ENCODE measurements around the gene GPANK1.

GPANK1 gene

GRCh38 chr6:31658983-31659648 lies 5.7 kb downstream of the GPANK1 start:
- DNase-seq (ENCODE audit: low read depth): no peak

DNA sequence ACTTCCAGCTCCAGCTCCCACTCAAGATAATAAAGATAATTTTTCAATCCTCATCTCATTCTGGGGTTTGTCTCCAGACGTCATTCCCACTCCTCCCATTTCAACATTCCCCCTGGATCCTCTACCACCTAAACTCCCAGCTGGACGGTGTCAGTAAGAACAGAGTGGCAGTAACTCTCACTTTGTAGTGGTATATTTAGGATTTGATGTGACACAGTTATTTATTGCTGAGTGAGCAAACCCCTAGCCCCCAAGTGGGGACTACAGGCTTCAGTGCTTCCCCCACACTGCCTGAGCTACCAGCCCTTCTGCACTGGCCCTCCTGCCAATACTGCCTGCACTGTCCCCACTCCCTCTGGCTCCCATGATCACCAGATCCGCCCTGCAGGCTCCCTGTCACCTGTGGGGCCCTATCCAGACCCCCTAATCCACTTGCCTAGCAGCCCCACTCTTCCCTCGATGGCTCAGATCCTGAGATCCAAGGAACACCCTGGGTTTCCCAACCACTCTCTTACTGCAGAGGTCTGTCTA lies 6.6 kb downstream of the GPANK1 start:
- no peak overlapping the region for H3K4me3 ChIP-seq (ENCODE audit: low read depth, low read length)
- DNase-seq (ENCODE audit: low read depth): no peak
- TF ChIP-seq, protein P1, sequence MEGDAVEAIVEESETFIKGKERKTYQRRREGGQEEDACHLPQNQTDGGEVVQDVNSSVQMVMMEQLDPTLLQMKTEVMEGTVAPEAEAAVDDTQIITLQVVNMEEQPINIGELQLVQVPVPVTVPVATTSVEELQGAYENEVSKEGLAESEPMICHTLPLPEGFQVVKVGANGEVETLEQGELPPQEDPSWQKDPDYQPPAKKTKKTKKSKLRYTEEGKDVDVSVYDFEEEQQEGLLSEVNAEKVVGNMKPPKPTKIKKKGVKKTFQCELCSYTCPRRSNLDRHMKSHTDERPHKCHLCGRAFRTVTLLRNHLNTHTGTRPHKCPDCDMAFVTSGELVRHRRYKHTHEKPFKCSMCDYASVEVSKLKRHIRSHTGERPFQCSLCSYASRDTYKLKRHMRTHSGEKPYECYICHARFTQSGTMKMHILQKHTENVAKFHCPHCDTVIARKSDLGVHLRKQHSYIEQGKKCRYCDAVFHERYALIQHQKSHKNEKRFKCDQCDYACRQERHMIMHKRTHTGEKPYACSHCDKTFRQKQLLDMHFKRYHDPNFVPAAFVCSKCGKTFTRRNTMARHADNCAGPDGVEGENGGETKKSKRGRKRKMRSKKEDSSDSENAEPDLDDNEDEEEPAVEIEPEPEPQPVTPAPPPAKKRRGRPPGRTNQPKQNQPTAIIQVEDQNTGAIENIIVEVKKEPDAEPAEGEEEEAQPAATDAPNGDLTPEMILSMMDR (conservative IDR thresholded peaks at IDR 0.05; ENCODE audit: low read depth, low read length): no peak

More at GRCh38 chr6:31658983-31659648, 5.7 kb downstream of the GPANK1 start:
- TF ChIP-seq, protein P1 (conservative IDR thresholded peaks at IDR 0.05; ENCODE audit: low read depth, low read length): no peak
- peak overlapping the region; percentile 82 for H3K4me3 ChIP-seq (ENCODE audit: low read depth, low read length)

- H3K4me3 ChIP-seq (ENCODE audit: low read depth, low read length): no peak overlapping the region
- DNase-seq (ENCODE audit: low read depth): no peak
- TF ChIP-seq, protein P1 (conservative IDR thresholded peaks at IDR 0.05; ENCODE audit: low read depth, low read length): no peak
Observed at GRCh38 chr6:31657406-31658157, 7.2 kb downstream of the GPANK1 start.

DNA sequence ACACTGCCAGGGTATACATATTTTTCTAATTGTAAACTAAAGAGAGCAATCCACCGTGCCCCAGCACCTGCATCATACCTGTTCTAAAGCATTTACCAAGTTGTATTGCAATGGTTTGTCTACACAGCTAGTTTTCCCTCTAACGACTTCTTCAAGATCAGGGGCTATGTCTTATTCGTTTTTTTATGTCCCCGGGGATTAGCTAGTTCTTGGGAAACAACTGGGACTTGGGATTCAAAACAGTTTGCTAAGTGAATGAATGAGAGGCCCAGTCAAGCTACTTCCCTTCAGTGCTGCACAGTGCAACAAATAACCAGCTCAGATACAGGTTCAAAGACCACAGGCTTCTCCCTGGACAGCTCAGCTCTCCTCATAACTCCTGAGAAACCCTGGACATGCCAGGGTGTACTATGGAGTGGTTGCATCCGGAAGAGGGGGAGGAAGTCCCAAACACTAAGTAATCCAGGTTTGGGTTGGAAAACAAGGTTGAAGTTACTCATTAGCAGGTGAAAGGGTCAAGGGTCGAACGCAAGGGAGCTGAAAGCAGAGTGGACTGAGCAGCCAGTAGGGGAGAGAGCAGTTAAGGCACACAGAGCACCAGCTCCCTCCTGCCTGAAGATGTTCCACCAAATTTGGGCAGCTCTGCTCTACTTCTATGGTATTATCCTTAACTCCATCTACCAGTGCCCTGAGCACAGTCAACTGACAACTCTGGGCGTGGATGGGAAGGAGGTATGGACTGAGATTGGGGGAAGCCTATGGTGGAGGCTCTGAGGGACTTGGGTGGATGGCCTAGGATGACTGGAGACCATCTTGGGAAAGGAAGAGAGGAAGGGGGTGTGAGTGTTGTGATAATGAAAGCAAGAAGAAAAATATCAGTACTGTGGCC lies 9.2 kb downstream of the GPANK1 start, which contains the start of gene APOM:
TSS of gene APOM (plus strand) at position 546 of the 889 bp plus-strand sequence. CDS start at position 619, 73 bp downstream.
- H3K4me3 ChIP-seq (ENCODE audit: low read depth, low read length): no peak within 1 kb of the TSS
- TF ChIP-seq, protein P1 (conservative IDR thresholded peaks at IDR 0.05; ENCODE audit: low read depth, low read length): no peak
- DNase-seq (ENCODE audit: low read depth): no peak

- no peak overlapping the region for H3K4me3 ChIP-seq (ENCODE audit: low read depth, low read length)
- TF ChIP-seq, protein P1 (conservative IDR thresholded peaks at IDR 0.05; ENCODE audit: low read depth, low read length): no peak
- no peak for DNase-seq (ENCODE audit: low read depth)
Observed at GRCh38 chr6:31654574-31655348, 10.0 kb downstream of the GPANK1 start.

All from choroid plexus epithelial cell (primary cell).